GM08714 (cell line): ENCODE results near the gene PRR16.

Source experiments
- H3K4me3 ChIP-seq: fragments of 200-500 bp; sonication (Bioruptor generic); 2 replicates; pipeline ENCODE4 v1.5.1; 2014; ENCODE audit warnings: mild to moderate bottlenecking, low read length, inconsistent platforms
- ZNF274 ChIP-seq: IDR thresholded peaks from 2 replicates; pipeline ENCODE4 v1.6.1; 2012; ENCODE audit warnings: mild to moderate bottlenecking, low read depth, low read length

PRR16 gene

DNA sequence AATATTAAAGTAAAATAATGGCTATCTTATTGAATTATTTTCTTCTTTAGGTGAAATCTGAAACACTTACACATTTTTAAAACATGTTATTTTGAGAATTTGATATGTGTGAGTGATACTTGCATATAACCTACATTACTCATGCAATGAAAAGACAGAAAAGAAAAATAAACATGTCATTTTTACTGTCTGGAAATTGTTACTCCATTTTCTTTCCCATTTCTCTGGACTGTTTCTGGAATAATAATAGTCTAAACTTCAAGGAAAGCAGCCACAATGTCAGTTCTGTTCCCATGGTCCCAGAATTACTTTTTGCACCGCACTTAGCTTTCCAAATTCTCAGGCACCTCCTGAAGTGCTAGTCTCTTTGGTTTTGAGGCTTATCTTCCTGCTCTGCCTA, 145.5 kb downstream of the PRR16 start:
- H3K4me3 ChIP-seq, result no peak overlapping the region
- TF ChIP-seq ZNF274, result no peak

DNA sequence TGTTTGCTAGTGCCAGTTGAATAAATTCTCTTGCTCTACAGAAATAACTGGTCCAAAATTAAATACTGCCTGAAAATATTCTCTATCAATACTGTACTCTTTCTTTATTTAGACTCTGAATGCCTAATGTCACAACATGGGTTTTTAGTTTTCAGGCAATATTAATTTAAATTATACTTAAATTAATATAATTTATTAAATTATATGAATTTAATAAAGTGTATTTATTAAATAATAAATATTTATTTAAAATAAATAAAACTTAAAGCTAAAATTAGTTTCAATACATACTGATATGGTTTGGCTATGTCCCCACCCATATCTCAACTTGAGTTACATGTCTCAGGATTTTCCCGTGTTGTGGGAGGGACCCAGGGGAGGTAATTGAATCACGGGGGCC, 146.0 kb downstream of the PRR16 start:
- no peak for TF ChIP-seq ZNF274

DNA sequence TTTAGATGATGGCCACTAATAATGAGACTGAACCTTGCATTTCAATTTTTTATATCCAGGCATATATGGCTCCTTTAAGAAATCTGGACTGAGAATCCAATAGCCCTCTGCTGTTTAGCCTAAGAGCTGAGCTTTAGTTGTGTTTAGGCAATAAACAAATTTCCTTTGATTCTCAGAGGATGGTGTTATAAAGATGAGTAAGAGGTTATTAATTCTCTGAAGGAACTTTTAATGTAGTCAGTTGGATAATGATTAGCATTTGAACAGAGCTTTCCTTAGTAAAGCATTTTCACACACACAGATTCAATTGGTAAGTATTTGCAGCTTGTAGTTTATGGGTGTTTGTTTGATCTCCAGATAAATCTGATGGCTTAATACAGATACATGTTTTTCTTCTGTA, 149.6 kb downstream of the PRR16 start:
- no peak overlapping the region for H3K4me3 ChIP-seq
- no peak for TF ChIP-seq ZNF274

More for the DNA sequence above, 146.0 kb downstream of the PRR16 start:
- H3K4me3 ChIP-seq, result no peak overlapping the region

DNA sequence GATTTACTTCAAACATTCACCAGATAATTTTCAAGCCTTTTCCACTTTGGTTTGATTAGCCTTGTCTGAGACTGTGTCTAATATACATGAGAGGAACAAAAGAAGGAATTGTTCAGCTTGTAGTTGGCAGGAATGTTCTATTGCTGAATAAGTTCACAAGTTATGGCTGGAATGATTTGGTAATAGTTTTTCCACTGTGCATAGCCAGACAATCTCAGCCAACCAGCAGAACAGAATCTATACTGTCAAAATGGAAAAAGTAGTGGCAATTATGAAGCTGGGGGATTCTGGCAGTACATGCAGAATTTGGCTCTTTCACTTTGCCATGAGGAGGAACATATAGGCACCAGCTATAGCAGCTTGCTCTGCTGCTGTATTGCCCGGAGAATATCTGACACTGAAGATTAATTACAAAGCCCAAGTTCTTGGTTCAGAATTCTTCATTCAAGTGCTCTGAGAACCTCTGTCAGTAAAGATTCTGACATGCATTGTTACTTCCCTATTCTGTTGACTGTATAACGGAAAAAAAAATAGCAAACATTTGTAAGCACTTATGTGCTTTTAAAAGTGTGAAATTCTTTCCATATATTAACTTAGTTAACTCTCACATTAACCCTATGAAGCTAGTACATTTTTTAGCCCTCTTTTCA, 150.6 kb downstream of the PRR16 start:
- TF ChIP-seq ZNF274, result no peak
- H3K4me3 ChIP-seq, result no peak overlapping the region

DNA sequence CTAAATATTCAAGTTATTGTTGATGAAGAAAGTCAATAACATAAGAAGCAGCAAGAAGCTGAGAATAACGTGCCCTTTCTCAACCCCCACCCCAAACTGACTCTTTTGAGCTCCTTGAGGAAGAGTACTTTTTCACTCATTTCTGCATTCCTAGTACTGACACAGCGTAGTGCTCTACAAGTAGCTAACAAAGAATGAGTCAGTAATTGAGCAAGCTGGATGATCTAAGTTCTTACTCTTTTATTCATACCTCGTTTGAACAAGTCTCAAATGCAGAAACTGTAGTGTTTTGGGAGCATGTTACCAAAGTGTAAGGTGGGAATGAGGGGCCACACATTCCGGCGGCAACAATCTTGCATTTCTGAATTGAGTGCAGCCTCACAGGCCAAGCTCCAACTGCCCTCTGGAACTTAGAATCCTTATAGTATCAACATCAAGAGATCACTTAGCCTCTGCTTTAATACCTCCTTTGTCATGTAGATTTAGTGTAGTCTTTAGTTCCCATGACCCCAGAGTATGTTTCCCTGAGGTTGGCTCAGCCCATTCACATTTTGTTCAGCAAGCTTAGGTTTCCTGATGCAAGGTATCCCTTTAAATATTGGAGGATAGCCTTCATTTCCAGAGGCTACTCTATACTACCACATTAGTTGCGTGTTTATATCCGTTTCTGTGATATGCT, 152.0 kb downstream of the PRR16 start:
- no peak for TF ChIP-seq ZNF274

DNA sequence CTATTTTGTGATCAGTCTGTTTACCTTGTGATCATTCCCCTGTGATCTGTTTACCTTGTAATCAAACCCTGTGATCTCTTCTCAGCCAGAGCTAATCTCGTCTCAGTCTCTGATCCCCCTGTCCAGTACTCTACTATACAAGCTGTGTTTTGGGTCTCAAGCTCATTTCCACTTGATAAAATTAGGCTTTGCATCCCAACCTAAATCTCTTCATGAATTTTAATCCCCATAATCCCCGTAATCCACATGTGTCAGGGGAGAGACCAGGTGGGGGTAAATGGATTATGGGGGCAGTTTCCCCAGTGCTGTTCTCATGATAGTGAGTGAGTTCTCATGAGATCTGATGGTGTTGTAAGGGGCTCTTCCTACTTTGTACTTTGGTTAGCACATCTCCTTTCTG, 157.2 kb downstream of the PRR16 start:
- no peak overlapping the region for H3K4me3 ChIP-seq
- TF ChIP-seq ZNF274, result no peak

More for the DNA sequence above, 152.0 kb downstream of the PRR16 start:
- no peak overlapping the region for H3K4me3 ChIP-seq

DNA sequence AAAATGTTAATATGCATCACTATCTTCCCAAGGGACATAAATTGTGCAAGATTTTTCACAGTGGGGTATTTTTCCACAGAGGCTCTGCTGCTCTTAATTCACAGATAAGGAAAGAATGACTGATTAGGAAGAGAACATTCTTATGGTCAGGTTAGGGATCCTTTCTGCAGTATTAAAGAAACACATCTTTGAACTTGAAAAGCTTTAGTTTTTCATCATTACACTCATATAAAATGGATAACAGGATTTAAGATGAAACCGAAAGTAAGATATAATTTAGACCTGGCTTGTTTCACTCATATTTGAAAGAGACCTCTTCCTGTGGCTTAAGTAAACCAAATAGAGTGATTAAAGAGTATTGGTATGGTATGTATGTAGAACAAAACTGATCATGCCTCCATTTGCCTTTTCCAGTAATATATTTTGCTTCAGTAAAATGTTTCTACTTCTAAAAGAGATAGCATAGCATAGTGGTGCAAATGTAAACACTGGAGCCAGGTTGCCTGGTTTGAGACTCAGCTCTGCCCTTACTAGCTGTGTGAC, 160.0 kb downstream of the PRR16 start:
- H3K4me3 ChIP-seq, result no peak overlapping the region
- TF ChIP-seq ZNF274, result no peak

DNA sequence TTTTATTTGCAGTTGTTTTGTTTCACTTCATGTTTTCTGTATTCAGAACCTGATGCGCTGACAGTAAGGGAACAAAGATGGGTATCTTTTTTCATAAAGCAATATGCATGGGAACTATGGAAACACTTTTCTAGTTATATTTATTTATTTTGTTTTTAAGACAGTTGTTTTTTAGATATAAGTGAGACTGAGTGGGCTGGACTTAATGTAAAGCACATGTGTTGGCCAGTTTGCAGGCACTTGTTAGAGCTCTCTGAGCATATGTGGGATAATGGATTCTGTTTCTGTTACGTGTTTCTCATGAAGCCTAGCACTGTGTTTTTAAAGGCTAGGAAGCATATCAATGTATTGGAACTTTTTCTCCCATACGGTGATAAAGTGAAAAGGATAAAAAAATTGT, 164.1 kb downstream of the PRR16 start:
- no peak for TF ChIP-seq ZNF274
- no peak overlapping the region for H3K4me3 ChIP-seq

DNA sequence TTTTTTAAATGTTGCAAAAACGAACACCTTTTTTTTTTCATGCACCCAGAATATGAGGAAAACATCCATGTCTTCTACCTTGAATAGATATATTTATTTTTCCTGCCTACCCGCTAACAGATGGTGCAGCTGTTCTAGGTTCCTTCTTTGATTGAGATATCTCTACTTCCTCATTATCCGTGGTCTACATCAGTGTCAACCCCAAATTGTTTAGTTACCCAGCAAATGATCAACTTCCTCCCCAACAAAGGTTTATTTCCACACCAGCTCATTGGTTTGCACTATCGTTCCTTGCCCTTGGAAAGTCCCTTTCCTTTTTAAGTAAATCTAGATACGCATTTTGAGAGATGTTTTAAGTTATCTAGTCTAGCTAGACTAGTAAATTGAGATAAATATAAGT, 166.4 kb downstream of the PRR16 start:
- TF ChIP-seq ZNF274, result no peak
- no peak overlapping the region for H3K4me3 ChIP-seq

DNA sequence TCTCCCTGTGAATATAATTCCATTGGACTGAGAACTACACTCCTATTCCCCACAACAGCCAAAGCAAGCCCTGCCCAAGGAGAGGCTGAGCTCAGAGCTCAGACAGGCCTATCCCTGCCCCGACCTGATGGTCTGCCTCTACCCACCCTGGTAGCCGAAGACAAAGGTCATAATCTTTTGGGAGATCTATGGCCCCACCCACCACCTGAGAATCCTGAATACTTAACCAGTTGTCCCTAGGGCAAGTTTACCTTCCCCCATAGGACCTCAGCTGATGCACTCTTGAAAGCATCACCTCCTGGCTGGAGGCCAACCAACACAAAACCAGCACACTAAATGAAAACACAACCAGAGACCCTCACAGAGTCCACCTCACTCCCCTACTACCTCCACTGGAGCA, 167.5 kb downstream of the PRR16 start:
- TF ChIP-seq ZNF274, result no peak
- no peak overlapping the region for H3K4me3 ChIP-seq

DNA sequence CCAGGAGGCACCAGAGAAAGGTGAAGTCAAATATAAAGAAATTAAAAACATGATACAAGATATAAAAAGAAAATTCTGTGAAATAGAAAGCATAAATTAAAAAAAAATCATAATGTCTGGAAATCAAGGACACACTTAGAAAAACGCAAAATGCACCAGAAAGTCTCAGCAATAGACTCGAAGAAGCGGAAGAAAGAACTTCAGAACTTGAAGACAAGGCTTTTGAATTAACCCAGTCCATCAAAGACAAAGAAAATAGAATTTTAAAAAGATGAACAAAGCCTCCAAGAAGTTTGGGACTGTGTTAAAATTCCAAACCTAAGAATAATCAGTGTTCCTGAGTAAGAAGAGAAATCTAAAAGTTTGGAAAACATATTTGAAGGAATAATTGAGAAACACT, 168.3 kb downstream of the PRR16 start:
- no peak overlapping the region for H3K4me3 ChIP-seq
- TF ChIP-seq ZNF274, result no peak

DNA sequence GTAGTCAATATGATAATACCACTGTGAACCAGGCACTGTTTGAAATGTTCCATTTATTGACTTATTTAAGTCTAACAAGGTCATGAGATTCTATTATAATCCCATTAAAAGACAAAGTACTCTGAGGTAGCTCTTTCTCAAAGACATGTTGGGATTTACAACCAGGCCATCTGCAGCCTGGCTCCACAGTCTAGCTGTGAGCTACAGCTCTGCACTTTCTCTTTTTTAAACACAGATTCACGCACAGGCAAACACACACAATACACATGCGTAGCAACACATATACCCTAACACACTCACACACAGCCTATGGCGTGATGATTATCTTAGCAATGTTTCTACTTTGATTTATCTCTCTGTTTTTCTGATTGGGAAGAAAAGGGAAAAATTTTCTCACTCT, 174.3 kb downstream of the PRR16 start:
- no peak for TF ChIP-seq ZNF274
- no peak overlapping the region for H3K4me3 ChIP-seq

DNA sequence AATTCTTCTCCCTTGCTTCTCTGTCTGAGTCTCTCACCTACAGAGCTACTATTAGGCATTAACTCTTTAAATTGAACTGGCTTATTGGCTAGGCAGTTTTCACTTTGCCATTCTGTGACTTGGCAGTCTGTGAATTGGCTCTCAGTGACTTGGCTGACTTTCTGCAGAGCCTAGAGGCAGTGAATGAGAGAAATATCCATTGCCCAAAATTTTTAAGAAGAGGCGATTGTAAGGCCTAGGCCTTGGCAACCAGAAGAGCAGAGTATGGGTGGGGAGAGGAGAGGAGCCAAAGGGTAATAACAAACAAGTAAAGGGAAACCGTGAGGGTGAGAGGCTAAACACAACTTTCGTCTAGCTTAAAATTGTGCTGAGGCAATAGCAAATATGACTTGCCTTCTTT, 176.7 kb downstream of the PRR16 start:
- TF ChIP-seq ZNF274, result no peak

DNA sequence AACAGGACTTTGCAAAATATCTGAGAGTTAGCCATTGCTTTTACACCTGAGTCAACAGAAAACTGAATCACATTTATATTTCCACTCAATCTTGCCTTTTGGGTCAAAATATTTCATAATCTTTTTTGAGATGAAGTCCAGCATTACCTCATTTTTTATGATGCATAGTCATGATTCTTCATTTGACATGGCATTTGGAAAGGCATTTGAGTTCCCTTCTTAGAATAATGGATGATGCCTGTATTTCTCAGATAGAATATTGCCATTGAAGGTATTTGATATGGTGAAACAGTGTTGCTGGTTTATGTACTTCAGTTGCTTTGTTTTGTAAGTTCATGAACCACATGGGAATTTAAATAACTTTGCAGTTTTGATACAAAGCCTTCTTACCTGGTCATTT, 180.4 kb downstream of the PRR16 start:
- no peak overlapping the region for H3K4me3 ChIP-seq
- TF ChIP-seq ZNF274, result no peak

More for the DNA sequence above, 176.7 kb downstream of the PRR16 start:
- H3K4me3 ChIP-seq, result no peak overlapping the region

DNA sequence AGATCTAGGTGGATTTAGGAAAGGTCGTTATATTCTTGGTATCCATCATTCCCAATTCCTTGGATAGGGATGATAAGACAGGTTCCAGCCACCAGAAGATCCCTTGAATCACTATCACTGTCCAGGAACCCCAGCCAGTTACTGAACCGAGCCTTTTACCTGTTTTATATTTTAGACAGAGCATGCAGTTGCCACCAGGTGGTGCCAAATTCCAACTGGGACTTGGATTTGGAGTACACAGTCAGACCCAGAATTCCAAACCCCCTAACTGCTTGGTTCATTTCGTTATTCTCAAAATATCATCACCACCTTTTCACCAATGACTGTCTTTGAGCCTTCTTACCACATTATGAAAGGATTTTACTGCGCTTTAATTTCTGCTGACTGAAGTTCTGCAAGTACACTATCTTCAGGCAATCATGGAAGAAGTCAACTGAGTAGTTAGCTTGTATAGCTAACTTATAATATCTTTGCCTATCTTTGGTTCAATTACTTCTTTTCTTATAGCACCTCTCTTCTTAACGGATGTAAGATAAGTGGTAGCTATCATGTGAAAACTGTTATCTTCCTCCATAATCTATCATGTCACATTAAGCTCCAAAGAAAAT, 191.8 kb downstream of the PRR16 start:
- no peak overlapping the region for H3K4me3 ChIP-seq
- TF ChIP-seq ZNF274, result no peak

DNA sequence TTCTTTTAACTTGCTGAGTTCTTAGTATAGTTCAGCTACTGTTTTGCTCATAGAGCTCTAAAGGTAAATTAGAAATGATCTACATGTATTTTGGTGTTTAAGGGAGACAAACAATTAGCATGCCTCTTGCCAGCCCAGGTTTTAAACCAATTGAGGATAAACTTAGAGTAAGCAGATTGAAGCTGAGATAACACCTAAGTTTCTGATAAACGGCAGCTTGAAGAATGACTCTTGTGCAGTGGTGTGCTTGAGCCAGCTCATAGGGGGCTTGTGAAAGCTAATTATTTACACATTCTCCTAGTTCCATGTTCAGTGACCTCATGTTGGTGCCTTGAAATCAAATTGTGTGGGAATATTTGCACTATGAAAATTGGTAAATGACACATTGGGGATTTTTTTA, 193.0 kb downstream of the PRR16 start:
- TF ChIP-seq ZNF274, result no peak
- H3K4me3 ChIP-seq, result no peak overlapping the region
